GM18507 (cell line): Measurements from ENCODE around the gene PEX10.

Source experiments
- DNase-seq: peaks from one replicate; pipeline ENCODE4 v3.0.0; 2011; ENCODE audit warnings: low read depth; ENCODE audit not compliant: insufficient read length; ENCODE audit errors: extremely low spot score
- FAIRE-seq: peaks from 2 replicates; lab custom pipeline; 2011; peaks lifted over from hg19 to GRCh38; lab: Jason Lieb, UNC

The PEX10 gene

GRCh38 chr1:2427976-2428375 lies 15.6 kb upstream of the PEX10 start:
- FAIRE-seq (no peak), DNase-seq (no peak)

DNA sequence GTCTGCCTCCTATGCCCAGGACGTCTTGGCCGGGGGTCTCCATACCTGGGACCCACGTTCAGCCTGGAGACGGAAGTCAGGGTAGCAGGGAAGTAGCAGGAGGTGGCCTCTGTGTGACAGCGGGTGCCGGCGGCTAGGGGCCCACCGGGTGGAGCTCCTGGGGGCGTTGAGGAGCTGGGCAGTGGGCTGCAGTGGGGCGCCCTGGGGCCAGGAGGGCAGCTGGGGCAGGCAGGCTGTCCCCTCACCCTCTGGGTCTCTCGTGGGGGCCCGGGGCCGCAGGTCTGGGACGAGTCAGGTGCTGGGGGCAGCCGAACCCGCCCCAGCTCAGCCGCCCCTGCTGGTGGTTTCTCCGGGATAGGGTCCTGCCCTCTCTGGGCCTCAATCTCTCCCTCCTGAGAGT lies 14.7 kb upstream of the PEX10 start:
- DNase-seq (no peak), FAIRE-seq (no peak)

DNA sequence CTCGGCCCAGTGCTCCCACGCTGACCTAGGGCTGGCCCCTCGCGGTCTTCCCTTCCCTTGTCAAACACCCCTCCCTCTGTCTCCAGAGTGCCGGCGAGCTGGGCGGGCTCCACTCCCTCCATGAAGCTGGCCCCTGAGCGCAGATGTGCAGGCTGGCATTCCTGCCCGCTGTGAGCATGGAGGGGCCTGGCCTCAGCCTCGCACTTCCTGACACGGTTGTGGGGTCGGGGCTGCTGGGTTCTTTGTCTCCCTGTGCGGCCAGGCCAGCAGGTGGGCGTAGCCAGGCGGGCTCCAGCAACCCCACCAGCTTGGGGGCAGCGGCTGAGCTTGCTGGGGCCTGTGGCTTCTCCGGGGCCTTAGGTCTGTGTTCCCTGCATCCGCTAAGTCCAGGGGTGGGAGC lies 14.2 kb upstream of the PEX10 start:
- DNase-seq (no peak), FAIRE-seq (no peak)

- FAIRE-seq (no peak), DNase-seq (no peak)
These were observed 13.5 kb upstream of the PEX10 start for GRCh38 chr1:2425892-2426291.

GRCh38 chr1:2422523-2422922 lies 10.2 kb upstream of the PEX10 start:
- DNase-seq (no peak), FAIRE-seq (no peak)

DNA sequence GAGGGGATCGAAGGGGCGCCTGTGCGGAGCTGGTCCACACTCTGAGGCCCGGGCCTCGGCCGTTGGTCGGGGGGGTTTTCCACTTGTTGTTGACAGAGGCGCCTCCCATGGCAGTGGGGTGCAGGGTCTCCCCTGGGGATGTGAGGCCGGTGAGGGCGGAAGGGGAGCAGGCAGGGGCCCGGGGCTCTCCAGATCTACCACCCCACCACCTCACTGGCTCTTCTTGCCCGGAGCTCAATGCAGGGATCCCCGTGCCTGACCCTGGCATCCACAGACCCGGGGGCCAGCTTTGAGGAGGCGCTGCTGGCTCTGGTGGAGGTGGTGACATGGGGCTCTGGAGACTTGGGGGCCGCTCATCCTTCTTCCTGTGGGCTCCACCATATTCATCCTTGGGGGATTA lies 7.1 kb upstream of the PEX10 start:
- FAIRE-seq (no peak), DNase-seq (no peak)

- no peak for DNase-seq
- FAIRE-seq, result no peak
These were observed 6.5 kb upstream of the PEX10 start for GRCh38 chr1:2418791-2419320.

DNA sequence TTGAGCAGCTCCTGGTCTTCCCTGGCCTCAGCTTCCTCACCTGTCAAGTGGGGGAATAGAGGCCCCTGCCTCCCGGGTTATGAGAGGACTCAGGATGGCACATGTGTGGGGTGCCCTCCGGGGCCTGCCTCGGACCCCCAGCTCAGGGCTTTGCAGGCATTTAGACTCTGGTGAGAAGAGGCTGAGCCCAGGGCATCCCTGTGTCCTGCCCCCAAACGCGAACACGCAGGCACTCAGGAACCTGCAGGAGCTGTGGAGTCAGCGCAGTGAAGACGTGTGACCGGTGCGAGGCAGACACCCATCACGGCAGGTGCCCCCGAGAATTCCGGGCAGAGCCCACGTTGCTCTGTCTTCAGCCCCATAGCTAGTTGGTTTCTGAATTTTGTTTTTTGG lies 5.5 kb upstream of the PEX10 start:
- FAIRE-seq (no peak), DNase-seq (no peak)

DNA sequence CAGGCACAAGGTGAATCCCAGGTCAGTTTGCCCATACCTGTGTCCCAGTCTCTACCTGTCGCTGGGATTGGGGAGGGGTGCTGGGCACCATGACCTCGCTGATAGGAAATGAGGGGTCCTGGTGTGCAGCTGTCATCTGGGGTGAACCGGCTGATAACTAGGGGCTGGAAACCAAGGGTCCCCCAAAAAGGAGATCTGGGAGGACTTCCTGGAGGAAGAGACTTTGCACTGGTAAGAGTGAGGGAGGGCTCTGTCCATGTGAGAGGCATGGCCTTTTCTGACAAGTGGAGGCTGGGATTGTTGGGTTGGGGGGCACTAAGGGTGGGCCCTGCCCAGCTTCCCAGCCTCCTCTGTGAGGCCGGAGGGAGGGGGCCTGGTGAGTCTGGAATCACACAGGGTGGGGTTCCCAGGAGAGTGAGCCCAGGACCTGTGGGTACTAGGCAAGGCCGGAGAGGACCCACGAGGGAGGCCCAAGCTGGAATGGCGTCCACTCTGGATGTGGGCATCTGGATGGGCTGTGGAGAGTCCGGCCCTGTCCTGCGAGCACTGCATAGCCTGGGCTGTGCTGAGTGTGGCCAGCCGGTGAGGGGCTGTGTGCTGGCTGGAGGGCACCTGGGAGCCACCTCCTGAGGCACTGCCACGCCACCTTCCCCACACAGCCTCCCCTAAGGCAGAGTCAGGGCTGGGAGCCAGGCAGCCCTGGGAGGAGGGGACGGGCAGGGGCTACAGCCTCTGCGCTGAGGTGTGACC lies 4.9 kb upstream of the PEX10 start:
- no peak for DNase-seq
- no peak for FAIRE-seq

GRCh38 chr1:2416403-2416802 lies 4.0 kb upstream of the PEX10 start:
- no peak for FAIRE-seq

DNA sequence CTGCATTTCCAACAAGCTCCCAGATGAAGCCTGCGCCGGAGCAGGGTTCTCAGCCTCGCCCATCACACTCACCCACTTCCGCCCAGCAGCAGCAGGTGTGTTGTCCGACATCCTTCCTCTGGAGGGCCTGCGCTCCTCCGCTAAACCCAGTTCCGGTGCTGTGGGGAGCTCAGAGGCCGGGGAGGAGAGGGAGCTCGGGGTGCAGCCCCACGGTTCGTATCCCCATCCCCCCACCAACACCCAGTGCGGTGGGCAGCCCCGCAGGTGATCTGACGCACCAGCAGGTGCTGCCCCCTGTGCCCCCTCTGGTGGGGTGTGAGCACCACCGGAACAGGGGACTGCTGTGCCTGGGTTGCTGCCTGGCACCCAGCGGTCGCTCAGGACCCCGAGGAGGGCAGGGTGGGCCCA lies 3.4 kb upstream of the PEX10 start:
- DNase-seq (no peak), FAIRE-seq (peak; percentile 84)

More at GRCh38 chr1:2416403-2416802, 4.0 kb upstream of the PEX10 start:
- no peak for DNase-seq

DNA sequence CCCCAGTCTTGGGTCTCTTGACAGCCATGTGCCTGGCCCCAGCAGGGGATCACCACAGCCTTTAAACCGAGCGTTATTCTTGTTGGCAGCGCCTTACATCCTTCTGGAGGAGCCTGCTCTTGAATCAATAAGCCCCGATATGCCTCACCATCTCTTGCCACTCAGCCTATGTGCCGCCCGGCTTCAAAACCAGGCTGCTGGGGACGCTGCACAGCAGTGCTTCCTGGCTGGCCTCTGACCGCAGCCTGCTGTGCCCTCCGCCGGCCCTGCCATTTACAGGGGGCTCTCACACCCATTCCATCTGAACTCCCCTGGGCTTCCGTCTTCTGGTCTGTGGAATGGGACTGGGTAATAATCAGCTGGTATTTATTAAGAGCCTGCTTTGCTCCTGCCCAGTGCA lies 3.0 kb upstream of the PEX10 start:
- FAIRE-seq, result no peak

GRCh38 chr1:2414297-2414958 lies 2.1 kb upstream of the PEX10 start:
- FAIRE-seq, result peak; percentile 73
- peak; percentile 71 for DNase-seq

More for the DNA sequence above, 3.0 kb upstream of the PEX10 start:
- no peak for DNase-seq

DNA sequence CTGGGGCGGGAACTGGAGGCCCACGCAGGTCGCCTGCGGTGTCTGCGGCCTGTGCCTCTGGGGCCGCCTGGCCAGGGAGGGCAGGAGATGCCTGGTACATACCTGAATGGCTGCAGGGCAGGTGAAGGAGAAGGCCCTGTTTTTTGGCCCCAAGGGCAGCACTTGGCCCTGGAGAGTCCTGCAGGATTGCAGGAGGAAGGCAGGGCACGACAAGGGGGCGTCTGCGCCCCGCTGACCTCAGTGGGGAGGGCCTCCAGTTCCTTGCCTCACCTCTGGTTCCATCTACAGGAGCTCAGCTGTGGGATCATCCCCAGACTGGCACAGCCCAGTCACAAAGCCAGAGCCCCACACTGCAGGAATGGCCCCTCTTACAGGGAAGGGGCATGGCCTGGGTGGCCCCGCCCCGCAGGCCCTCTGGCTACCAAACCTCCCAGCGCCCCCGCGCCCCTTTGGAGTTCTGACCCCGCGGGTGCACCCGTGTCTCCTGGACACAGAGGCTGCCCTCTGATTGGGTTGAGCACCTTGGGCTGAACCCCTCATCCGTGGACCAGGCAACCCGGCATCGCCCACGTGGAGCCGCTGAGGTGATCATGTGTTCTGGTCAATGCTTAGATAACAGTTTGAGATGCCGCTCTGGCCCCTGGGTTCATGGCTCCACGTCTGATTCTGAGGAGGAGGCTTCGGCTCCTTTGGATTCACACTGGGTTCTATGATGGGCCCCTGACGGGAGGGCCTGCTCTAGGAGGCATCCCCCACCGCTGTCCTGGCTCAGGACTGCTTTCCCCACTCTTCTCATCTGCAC lies 1.3 kb upstream of the PEX10 start:
- FAIRE-seq, result no peak

GRCh38 chr1:2412773-2413494 lies 570 bp upstream of the PEX10 start:
- FAIRE-seq (peak; percentile 62), DNase-seq (no peak)

More for the DNA sequence above, 1.3 kb upstream of the PEX10 start:
- DNase-seq, result no peak

- FAIRE-seq (no peak), DNase-seq (no peak)
These were observed 466 bp downstream of the PEX10 start for GRCh38 chr1:2411801-2412394.

- DNase-seq (no peak), FAIRE-seq (no peak)
These were observed 2.6 kb downstream of the PEX10 start for GRCh38 chr1:2409745-2410144.

- FAIRE-seq (no peak), DNase-seq (no peak)
These were observed 3.5 kb downstream of the PEX10 start for GRCh38 chr1:2408859-2409276.

- no peak for DNase-seq
- FAIRE-seq, result no peak
These were observed 3.9 kb downstream of the PEX10 start for GRCh38 chr1:2408456-2408855.
